A549 treated with ZK216348 at 1 μM for 4 hours (cell line): ENCODE results near the gene ANGPT4. TPM values are rescaled to one million over a fixed set of nuclear protein-coding genes. Genes with fewer than 3 reads are reported as not detected.

Experiments
- total RNA-seq: library from RNA; stranded (reverse); fragments of 200-300 nt; extraction: Qiagen RNA extraction; gene quantifications from 5 replicates; pipeline ENCODE4 v1.2.3, GENCODE V29; 2022; ENCODE audit warnings: low read depth

Gene ANGPT4, protein sequence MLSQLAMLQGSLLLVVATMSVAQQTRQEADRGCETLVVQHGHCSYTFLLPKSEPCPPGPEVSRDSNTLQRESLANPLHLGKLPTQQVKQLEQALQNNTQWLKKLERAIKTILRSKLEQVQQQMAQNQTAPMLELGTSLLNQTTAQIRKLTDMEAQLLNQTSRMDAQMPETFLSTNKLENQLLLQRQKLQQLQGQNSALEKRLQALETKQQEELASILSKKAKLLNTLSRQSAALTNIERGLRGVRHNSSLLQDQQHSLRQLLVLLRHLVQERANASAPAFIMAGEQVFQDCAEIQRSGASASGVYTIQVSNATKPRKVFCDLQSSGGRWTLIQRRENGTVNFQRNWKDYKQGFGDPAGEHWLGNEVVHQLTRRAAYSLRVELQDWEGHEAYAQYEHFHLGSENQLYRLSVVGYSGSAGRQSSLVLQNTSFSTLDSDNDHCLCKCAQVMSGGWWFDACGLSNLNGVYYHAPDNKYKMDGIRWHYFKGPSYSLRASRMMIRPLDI
- 0.04 to 0.06 TPM in 2 of 5 replicates, not detected in the others for total RNA-seq

DNA sequence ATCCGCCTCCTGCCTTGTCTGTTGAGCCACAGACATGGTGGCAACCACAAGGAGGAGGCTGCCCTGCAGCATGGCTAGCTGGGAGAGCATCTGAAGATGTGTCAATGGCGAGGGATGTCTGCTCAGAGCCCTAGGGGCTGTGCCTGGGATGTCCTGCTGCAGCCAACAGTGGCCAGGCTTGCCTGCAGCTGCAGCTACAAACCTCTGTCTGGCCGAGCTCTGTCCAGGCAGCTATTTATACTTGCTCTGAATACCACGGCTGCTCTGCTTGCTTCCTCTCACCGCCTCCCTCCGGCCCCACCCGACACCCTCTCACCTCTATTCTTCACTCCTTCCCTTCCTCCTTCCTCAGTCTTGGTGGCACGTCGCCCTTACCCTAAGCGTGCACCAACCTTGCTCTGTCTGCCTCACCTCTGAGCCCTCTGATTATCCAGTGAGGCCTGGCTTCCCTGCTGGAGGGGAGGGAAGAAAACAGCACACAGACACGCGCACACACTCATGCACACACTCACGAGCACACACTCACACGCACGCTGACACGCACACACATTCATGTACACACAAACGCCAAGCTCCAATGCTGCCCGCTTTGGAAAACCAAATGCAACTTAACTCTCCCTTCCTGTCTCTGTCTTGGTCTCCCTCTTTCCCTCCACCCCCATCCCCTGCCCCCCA lies at the start of gene ANGPT4:
ANGPT4 (minus strand) TSS at position 210 of the 675 bp plus-strand sequence; CDS start at position 90, 120 bp downstream.

DNA sequence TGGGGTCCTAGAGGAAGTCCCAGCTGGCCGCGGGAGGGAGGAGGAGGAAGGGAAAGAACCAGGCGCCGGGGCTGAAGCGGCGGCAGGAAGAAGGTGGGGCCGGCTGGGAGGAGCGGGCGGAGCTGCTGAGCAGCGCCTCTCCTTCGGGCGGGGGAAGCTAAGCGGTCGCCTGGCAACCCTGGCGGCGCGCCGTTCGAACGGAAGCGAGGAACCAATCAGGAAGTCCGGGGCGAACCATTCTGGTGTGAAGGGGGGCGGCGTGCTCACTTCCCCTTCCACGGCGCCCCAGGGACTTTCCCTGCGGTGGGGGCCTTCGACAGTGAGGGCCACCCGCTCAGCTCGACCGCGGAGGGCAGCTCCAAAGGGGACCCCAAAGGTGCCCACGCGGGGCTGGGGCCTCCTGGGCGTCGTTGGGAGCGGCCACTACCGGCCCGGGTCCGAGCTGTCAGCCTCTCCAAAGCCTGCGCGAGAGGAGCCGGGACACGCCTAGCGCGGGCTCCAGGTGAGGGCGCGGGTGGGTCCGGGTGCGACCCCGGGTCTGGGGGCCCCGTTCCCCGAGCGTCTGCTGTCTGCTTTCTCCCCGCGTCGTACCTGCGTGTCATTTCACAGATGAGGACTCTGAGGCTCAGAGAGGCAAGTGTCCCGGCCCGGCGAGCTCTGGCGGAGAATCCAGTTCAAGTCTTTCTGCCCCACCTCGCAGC lies 82.5 kb downstream of the ANGPT4 start, which contains the start of gene FAM110A:
FAM110A (plus strand) TSS at position 266 of the 701 bp plus-strand sequence. CDS start 11,090 bp downstream, outside the sequence.

Other genes starting within 250 kb of the ANGPT4 start
- not detected in 5 replicates for gene SCRT2, start 240.5 kb downstream of the ANGPT4 start, total RNA-seq
- gene SLC52A3, start 147.8 kb downstream of the ANGPT4 start, total RNA-seq: 0.34 to 0.78 TPM (median 0.51 TPM) in 5 replicates
- 4.3 to 12.4 TPM (median 11.4 TPM) in 5 replicates for gene FAM110A, start 82.6 kb downstream of the ANGPT4 start, total RNA-seq
- gene RSPO4, start 86.0 kb upstream of the ANGPT4 start, total RNA-seq: not detected in 5 replicates
- 198 to 224 TPM (median 215 TPM) in 5 replicates for gene PSMF1, start 202.3 kb upstream of the ANGPT4 start, total RNA-seq